ENCODE measurements around the gene SUDS3. TPM values are rescaled to one million over a fixed set of nuclear protein-coding genes. Genes with fewer than 3 reads are reported as not detected.
A peak's percentile ranks its signal among the peaks of the same experiment; 100 is the strongest.

SUDS3 gene
- total and polyA plus RNA-seq, 2 donors (not counting 1 experiment from before 2014, with no cell fraction given) = 12.1 to 53.9 TPM

DNA sequence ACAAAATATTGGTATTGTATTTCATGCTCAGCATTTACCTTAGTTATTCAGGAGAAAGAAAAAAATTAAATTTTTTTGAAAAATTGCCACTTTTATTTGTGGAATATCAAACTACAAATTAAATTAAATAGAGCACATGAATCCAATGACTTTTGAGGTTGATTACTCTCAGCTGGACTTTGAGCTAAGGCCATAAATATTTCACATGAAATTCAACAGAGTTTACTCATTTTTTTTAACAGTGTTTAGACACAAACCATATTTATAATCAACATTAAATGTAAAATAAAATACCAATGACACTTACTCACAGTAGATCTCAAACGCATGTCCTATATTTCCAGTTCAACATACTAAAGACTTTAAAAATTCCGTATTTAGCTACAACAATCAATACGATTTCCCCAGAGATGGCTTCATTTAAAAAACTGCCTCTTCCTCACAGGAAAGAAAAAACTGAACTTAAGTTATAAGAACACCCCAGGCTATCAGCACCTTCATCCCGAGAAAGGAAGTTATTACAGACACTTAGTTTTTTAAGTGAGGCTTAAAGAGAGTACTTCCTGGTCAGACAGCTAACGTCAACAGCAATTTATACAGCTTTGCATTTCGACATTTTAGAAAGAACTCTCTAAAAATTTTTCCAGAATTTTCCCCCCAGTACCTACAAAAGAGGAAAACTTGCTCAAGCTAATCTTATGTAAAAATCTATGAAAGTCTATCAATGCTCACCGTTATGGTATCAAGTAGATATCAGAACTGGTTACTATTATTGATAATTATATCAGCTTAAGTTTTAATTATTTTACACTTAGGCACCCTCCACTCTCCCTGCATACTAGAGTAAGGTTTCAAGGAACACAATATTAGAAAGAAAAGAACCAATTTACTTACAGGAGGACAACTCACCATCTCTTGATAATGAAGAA lies 17.5 kb upstream of the SUDS3 start:
- Histone ChIP-seq H3K27me3 (replicated peaks in 1 of 4; ENCODE audit: control extremely low read depth in 1 of 4, control insufficient read depth in 3 of 4, insufficient read depth in 4 of 4, low read length in 3 of 4) (no peaks in the 10 kb centered on the region), H3K4me1 (ENCODE audit: control insufficient read depth in 2 of 2, insufficient read depth in 2 of 2, low read length in 2 of 2) (peaks cover 23 to 38% of the 10 kb centered on the region in 2 donors), H3K9ac (ENCODE audit: low read length) (peak overlapping the region; percentile 71), H3K4me2 (replicated peaks; ENCODE audit: low read depth, low read length, poor library complexity, severe bottlenecking) (peak overlapping the region; percentile 77), H2AFZ (ENCODE audit: insufficient read depth, low read depth, low read length, poor library complexity, severe bottlenecking) (peak overlapping the region; percentile 61), H3K9me3 (ENCODE audit: control extremely low read depth in 1 of 3, control insufficient read depth in 2 of 3, insufficient read depth in 1 of 3, low read length in 2 of 3) (peaks cover 0 to 9% (median 2%) of the 10 kb centered on the region in 3 donors), H3K4me3 (ENCODE audit: control extremely low read depth in 1 of 5, extremely low read depth in 1 of 5, insufficient read depth in 1 of 5, low read depth in 2 of 5, low read length in 4 of 5) (peak overlapping the region; percentile 46 to 92 (median 66)), H3K79me2 (ENCODE audit: control insufficient read depth, insufficient read depth, low read length) (peaks cover 80% of the 10 kb centered on the region), H3K27ac (ENCODE audit: low read length in 2 of 2) (peak overlapping the region; percentile 64 to 87), H3K36me3 (replicated peaks in 1 of 2; ENCODE audit: control extremely low read depth in 1 of 2, control insufficient read depth in 1 of 2, extremely low read depth in 1 of 2, insufficient read depth in 2 of 2, low read length in 1 of 2) (peaks cover 3% of the 10 kb centered on the region in 2 experiments), H4K20me1 (ENCODE audit: control insufficient read depth, insufficient read depth, low read length, poor library complexity, severe bottlenecking) (peaks cover 7% of the 10 kb centered on the region)
- CTCF ChIA-PET = interaction anchor here (1.6 to 4.9 kb wide), 3 partner anchors 10 to 197 kb away, joined by 3 to 52 read pairs (median 4); partner anchors contain the start of gene SUDS3
- Mint-ChIP-seq H3K4me1 (peaks cover 35% of the 10 kb centered on the region), H3K4me3 (peak overlapping the region; percentile 93), H3K27ac (peak overlapping the region; percentile 90), H3K9me3 (ENCODE audit: insufficient read depth) (peaks cover 2% of the 10 kb centered on the region), H3K27me3 (no peaks in the 10 kb centered on the region)
- POLR2A ChIA-PET = interaction anchor here (0.6 to 1.7 kb wide), 5 partner anchors 12 to 120 kb away, joined by 4 to 9 read pairs (median 5); partner anchors contain the start of gene SUDS3
- intact Hi-C loops (cut with micrococcal nuclease) = loop anchor here (1.0 to 5.0 kb wide), 3 partner anchors 14 to 57 kb away; no protein-coding TSS in a partner anchor
- ATAC-seq (ENCODE audit: low read depth) (peak; percentile 52), DNase-seq (peak; percentile 45)
- WGBS (ENCODE audit: insufficient coverage) = 0% methylated on average over 2 of the region's 7 CpGs
- TF ChIP-seq, protein P1, sequence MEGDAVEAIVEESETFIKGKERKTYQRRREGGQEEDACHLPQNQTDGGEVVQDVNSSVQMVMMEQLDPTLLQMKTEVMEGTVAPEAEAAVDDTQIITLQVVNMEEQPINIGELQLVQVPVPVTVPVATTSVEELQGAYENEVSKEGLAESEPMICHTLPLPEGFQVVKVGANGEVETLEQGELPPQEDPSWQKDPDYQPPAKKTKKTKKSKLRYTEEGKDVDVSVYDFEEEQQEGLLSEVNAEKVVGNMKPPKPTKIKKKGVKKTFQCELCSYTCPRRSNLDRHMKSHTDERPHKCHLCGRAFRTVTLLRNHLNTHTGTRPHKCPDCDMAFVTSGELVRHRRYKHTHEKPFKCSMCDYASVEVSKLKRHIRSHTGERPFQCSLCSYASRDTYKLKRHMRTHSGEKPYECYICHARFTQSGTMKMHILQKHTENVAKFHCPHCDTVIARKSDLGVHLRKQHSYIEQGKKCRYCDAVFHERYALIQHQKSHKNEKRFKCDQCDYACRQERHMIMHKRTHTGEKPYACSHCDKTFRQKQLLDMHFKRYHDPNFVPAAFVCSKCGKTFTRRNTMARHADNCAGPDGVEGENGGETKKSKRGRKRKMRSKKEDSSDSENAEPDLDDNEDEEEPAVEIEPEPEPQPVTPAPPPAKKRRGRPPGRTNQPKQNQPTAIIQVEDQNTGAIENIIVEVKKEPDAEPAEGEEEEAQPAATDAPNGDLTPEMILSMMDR (IDR thresholded peaks at IDR 0.05) = no peak
- no peak for TF ChIP-seq EZH2 (IDR thresholded peaks at IDR 0.05; ENCODE audit: borderline replicate concordance, insufficient read depth, low read depth, low read length, poor library complexity, severe bottlenecking)
